SJCRH30 (cell line): Measurements from ENCODE around the gene IZUMO4. TPM values are rescaled to one million over a fixed set of nuclear protein-coding genes. Genes with fewer than 3 reads are reported as not detected.
"Not testable (repeated sequence)": the region's sequence is repeated elsewhere in the genome, so short reads cannot be mapped to it uniquely, and the experiment has no call there.

Experiments
- DNase-seq, 2 experiments: peaks; one replicate each; pipeline ENCODE4 v3.0.0-alpha.2; 2015 to 2020
- H3K27ac ChIP-seq: fragments of 250-450 bp; sonication (Bioruptor Pico); 2 replicates; pipeline ENCODE4 v1.5.1; 2020; ENCODE audit warnings: mild to moderate bottlenecking, moderate library complexity
- H3K27me3 ChIP-seq: fragments of 250-450 bp; sonication (Bioruptor Pico); 2 replicates; pipeline ENCODE4 v1.5.1; 2020; ENCODE audit warnings: mild to moderate bottlenecking, moderate library complexity
- H3K36me3 ChIP-seq: fragments of 250-450 bp; sonication (Bioruptor Pico); 2 replicates; pipeline ENCODE4 v1.5.1; 2020; ENCODE audit warnings: mild to moderate bottlenecking, moderate library complexity
- H3K4me1 ChIP-seq: fragments of 250-450 bp; sonication (Bioruptor Pico); 2 replicates; pipeline ENCODE4 v1.5.1; 2020; ENCODE audit warnings: mild to moderate bottlenecking, moderate library complexity
- H3K4me3 ChIP-seq: fragments of 250-450 bp; sonication (Bioruptor Pico); 2 replicates; pipeline ENCODE4 v1.5.1; 2020; ENCODE audit warnings: mild to moderate bottlenecking, moderate library complexity
- H3K9me3 ChIP-seq: fragments of 250-450 bp; sonication (Bioruptor Pico); replicated peaks from 2 replicates; pipeline ENCODE4 v1.5.1; 2020; ENCODE audit warnings: mild to moderate bottlenecking, moderate library complexity
- total RNA-seq: library from RNA; depleted of rRNA; stranded (reverse); fragments of >200 nt; shearing (Covaris generic); gene quantifications from 2 replicates; pipeline ENCODE4 v1.2.3, GENCODE V29; 2014

IZUMO4 gene
- total RNA-seq, 1 experiment from 2014 or later = 0.38 TPM

- H3K4me3 ChIP-seq, H3K9me3 ChIP-seq, H3K27ac ChIP-seq, H3K4me1 ChIP-seq, H3K36me3 ChIP-seq, DNase-seq, H3K27me3 ChIP-seq: not testable (repeated sequence)
These were observed 9.8 kb upstream of the IZUMO4 start for GRCh38 chr19:2086695-2087620.

GRCh38 chr19:2087621-2088100 lies 9.1 kb upstream of the IZUMO4 start:
- H3K4me3 ChIP-seq = no peak overlapping the region
- H3K36me3 ChIP-seq = no peaks in the 10 kb centered on the region
- no peak overlapping the region for H3K27ac ChIP-seq
- H3K4me1 ChIP-seq = peaks cover 8% of the 10 kb centered on the region
- no peak for DNase-seq
- no peaks in the 10 kb centered on the region for H3K27me3 ChIP-seq
- no peaks in the 10 kb centered on the region for H3K9me3 ChIP-seq

GRCh38 chr19:2089001-2089711 lies 7.6 kb upstream of the IZUMO4 start:
- H3K27ac ChIP-seq = no peak overlapping the region
- no peaks in the 10 kb centered on the region for H3K27me3 ChIP-seq
- no peaks in the 10 kb centered on the region for H3K9me3 ChIP-seq
- no peaks in the 10 kb centered on the region for H3K36me3 ChIP-seq
- no peak overlapping the region for H3K4me3 ChIP-seq
- H3K4me1 ChIP-seq = peaks cover 8% of the 10 kb centered on the region
- DNase-seq = no peak

GRCh38 chr19:2089727-2090053 lies 7.0 kb upstream of the IZUMO4 start:
- H3K27me3 ChIP-seq = no peaks in the 10 kb centered on the region
- no peak overlapping the region for H3K27ac ChIP-seq
- H3K9me3 ChIP-seq = no peaks in the 10 kb centered on the region
- DNase-seq = no peak
- H3K36me3 ChIP-seq = no peaks in the 10 kb centered on the region
- peaks cover 8% of the 10 kb centered on the region for H3K4me1 ChIP-seq
- no peak overlapping the region for H3K4me3 ChIP-seq

GRCh38 chr19:2091926-2092525 lies 4.7 kb upstream of the IZUMO4 start:
- not testable (repeated sequence) for H3K4me3 ChIP-seq, H3K4me1 ChIP-seq, H3K9me3 ChIP-seq, DNase-seq, H3K27me3 ChIP-seq, H3K27ac ChIP-seq, H3K36me3 ChIP-seq

- no peaks in the 10 kb centered on the region for H3K27me3 ChIP-seq
- peak within 1 kb of the TSS; percentile 2; the same call in 1 of the 2 replicates for H3K27ac ChIP-seq
- H3K36me3 ChIP-seq = peaks cover 5% of the 10 kb centered on the region
- H3K4me1 ChIP-seq = peaks cover 6% of the 10 kb centered on the region; the same call in 1 of the 2 replicates
- H3K4me3 ChIP-seq = peak within 1 kb of the TSS; percentile 65
- H3K9me3 ChIP-seq = no peaks in the 10 kb centered on the region
- DNase-seq = peak; percentile 89 to 90
These were observed 658 bp upstream of the IZUMO4 start, which contains the start of gene MOB3A for GRCh38 chr19:2096034-2096479. MOB3A (minus strand) TSS chr19:2096326; CDS start chr19:2078560, 17,766 bp downstream.

- H3K4me3 ChIP-seq = peak overlapping the region; percentile 43
- DNase-seq = no peak
- H3K4me1 ChIP-seq = peaks cover 6% of the 10 kb centered on the region; the same call in 1 of the 2 replicates
- H3K27ac ChIP-seq = no peak overlapping the region
- H3K9me3 ChIP-seq = no peaks in the 10 kb centered on the region
- peaks cover 17% of the 10 kb centered on the region for H3K36me3 ChIP-seq
- no peaks in the 10 kb centered on the region for H3K27me3 ChIP-seq
These were observed 629 bp downstream of the IZUMO4 start for GRCh38 chr19:2097203-2097885.

GRCh38 chr19:2097886-2098327 lies 1.2 kb downstream of the IZUMO4 start:
- Histone ChIP-seq H3K4me3 (no peak overlapping the region), H3K4me1 (peaks cover 6% of the 10 kb centered on the region; the same call in 1 of the 2 replicates), H3K36me3 (peaks cover 18% of the 10 kb centered on the region), H3K9me3 (no peaks in the 10 kb centered on the region), H3K27ac (no peak overlapping the region), H3K27me3 (no peaks in the 10 kb centered on the region)
- peak; percentile 19 for DNase-seq

GRCh38 chr19:2099054-2099501 lies 2.4 kb downstream of the IZUMO4 start:
- Histone ChIP-seq H3K9me3 (no peaks in the 10 kb centered on the region), H3K27me3 (no peaks in the 10 kb centered on the region), H3K27ac (no peak overlapping the region), H3K36me3 (peaks cover 19% of the 10 kb centered on the region), H3K4me1 (peaks cover 6% of the 10 kb centered on the region; the same call in 1 of the 2 replicates), H3K4me3 (no peak overlapping the region)
- DNase-seq = no peak

- Histone ChIP-seq H3K4me3 (no peak overlapping the region), H3K4me1 (peaks cover 6% of the 10 kb centered on the region; the same call in 1 of the 2 replicates), H3K27ac (no peak overlapping the region), H3K27me3 (no peaks in the 10 kb centered on the region), H3K9me3 (no peaks in the 10 kb centered on the region), H3K36me3 (peaks cover 24% of the 10 kb centered on the region)
- DNase-seq = no peak
These were observed 3.4 kb downstream of the IZUMO4 start for GRCh38 chr19:2099937-2100718.

- H3K36me3 ChIP-seq = peaks cover 30% of the 10 kb centered on the region
These were observed 4.0 kb downstream of the IZUMO4 start for GRCh38 chr19:2100719-2101061.

GRCh38 chr19:2101417-2102335 lies 5.0 kb downstream of the IZUMO4 start:
- Histone ChIP-seq H3K4me3 (no peak overlapping the region), H3K36me3 (peaks cover 40% of the 10 kb centered on the region)

More at GRCh38 chr19:2100719-2101061, 4.0 kb downstream of the IZUMO4 start:
- no peak overlapping the region for H3K27ac ChIP-seq
- no peaks in the 10 kb centered on the region for H3K9me3 ChIP-seq
- H3K4me1 ChIP-seq = peaks cover 6% of the 10 kb centered on the region; the same call in 1 of the 2 replicates
- H3K4me3 ChIP-seq = no peak overlapping the region
- no peak for DNase-seq
- no peaks in the 10 kb centered on the region for H3K27me3 ChIP-seq

More at GRCh38 chr19:2101417-2102335, 5.0 kb downstream of the IZUMO4 start:
- Histone ChIP-seq H3K9me3 (no peaks in the 10 kb centered on the region), H3K27me3 (no peaks in the 10 kb centered on the region), H3K27ac (no peak overlapping the region), H3K4me1 (peaks cover 6% of the 10 kb centered on the region; the same call in 1 of the 2 replicates)
- DNase-seq = no peak
